NCI-H2227 (cell line): Measurements from ENCODE around the gene PCDHB13.
A peak's percentile ranks its signal among the peaks of the same experiment; 100 is the strongest.
"Not testable (repeated sequence)": the region's sequence is repeated elsewhere in the genome, so short reads cannot be mapped to it uniquely, and the experiment has no call there.

Experiments
- DNase-seq: peaks from one replicate; lab custom pipeline; 2025; ENCODE audit not compliant: unreplicated experiment; lab: John Stamatoyannopoulos, UW

The PCDHB13 gene

DNA sequence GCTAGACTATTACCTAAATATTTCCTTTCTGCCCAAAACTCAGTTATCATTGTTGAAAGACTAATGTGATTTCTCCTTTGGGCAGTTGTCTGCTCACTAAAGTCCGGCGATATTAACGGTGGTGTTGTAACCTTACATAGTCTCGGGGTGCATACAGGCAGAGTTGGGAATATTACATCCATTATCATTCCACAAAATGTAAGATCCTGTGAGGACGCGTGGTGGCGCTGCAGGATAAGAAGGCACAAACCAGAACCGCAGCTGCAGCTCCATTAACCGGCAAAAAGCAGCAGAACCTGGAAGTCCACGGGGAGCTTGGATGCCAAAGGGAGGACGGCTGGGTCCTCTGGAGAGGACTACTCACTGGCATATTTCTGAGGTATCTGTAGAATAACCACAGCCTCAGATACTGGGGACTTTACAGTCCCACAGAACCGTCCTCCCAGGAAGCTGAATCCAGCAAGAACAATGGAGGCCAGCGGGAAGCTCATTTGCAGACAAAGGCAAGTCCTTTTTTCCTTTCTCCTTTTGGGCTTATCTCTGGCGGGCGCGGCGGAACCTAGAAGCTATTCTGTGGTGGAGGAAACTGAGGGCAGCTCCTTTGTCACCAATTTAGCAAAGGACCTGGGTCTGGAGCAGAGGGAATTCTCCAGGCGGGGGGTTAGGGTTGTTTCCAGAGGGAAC is at the start of gene PCDHB13:
Gene PCDHB13, plus strand, starts transcription at position 264 of the 684 bp plus-strand sequence. Its CDS starts 205 bp downstream, at position 469.
- DNase-seq: peak; percentile 60

DNA sequence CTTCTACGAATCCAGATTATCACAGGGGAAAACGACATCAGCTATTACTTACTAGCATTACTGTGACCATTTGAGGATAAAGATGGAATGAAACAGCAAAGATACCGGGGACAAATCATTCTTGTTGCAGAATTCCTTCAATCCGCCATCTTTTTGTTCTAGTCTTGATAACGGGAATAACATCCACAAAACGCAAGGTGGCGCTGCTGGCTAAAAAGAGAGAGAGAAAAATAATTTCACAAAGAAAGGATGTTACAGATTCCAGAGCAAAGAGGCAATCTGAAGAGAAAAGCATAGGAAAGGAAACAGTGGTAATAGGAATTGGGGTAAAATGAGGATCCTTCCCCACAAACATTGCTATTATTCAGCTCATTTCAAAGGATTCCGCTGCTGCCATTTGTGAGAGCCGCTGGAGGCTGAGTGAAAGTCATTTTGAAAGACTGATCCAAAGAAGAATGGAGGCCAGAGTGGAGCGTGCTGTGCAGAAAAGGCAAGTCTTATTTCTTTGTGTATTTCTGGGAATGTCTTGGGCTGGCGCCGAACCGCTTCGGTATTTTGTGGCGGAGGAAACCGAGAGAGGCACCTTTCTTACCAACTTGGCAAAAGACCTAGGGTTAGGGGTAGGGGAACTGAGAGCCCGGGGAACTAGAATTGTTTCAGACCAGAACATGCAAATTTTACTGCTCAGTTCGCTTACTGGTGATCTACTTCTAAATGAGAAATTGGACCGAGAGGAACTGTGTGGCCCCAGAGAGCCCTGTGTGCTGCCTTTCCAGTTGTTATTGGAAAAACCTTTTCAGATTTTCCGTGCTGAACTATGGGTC is 41.1 kb upstream of the PCDHB13 start, which contains the start of gene PCDHB7:
Gene PCDHB7, plus strand, starts transcription at position 264 of the 824 bp plus-strand sequence. Its CDS starts 192 bp downstream, at position 456.
- DNase-seq: peak; percentile 49

GRCh38 chr5:141174291-141175104 is 39.2 kb upstream of the PCDHB13 start:
- not testable (repeated sequence) for DNase-seq

DNA sequence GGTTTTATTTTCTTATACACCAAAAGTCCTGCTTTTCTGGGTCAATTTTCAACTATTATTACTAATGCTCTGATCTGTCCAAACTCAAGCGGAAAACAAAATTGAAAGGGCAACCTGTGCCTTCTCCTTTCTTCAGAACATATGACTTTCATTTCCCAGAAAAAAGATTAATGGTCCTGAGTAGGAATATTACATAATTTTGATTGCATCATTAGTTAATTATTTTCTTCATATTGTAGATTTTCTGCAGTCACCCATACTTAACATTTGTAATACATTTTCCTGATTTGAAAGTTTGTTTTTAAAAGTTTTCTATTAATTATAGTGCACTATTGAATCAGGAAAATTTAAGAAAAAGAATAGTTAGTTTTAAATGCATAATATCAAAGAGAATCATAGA is 37.8 kb upstream of the PCDHB13 start:
- DNase-seq: no peak

GRCh38 chr5:141177577-141178191 is 36.0 kb upstream of the PCDHB13 start, which contains the start of gene PCDHB8:
Gene PCDHB8, plus strand, starts transcription at chr5:141177790. Its CDS starts 245 bp downstream, at chr5:141178035.
- not testable (repeated sequence) for DNase-seq

GRCh38 chr5:141179371-141179770 is 34.3 kb upstream of the PCDHB13 start:
- DNase-seq: not testable (repeated sequence)

DNA sequence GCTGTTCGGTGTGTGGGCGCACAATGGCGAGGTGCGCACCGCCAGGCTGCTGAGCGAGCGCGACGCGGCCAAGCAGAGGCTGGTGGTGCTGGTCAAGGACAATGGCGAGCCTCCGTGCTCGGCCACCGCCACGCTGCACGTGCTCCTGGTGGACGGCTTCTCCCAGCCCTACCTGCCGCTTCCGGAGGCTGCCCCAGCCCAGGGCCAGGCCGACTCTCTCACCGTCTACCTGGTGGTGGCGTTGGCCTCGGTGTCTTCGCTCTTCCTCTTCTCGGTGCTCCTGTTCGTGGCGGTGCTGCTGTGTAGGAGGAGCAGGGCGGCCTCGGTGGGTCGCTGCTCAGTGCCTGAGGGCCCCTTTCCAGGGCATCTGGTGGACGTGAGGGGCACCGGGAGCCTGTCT is 33.8 kb upstream of the PCDHB13 start:
- DNase-seq: not testable (repeated sequence)

- no peak for DNase-seq
Observed at GRCh38 chr5:141180313-141180712, 33.4 kb upstream of the PCDHB13 start.

DNA sequence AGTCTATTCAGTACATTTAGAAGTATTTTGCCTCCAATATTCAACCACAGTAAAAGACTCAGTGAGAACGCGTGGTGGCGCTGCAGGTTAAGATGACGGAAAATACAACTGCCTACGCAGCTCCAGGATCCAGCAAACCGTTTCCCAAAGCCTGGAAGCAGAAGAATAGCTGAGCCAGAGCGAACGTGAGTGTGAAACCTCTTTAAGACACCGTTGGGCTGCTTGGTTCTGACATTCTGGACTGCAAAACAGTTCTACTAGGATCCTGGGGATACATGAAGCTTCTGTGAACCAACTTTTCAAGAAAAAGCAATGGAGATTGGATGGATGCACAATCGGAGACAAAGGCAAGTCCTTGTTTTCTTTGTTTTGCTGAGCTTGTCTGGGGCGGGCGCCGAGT is 31.5 kb upstream of the PCDHB13 start, which contains the start of gene PCDHB16:
Gene PCDHB16, plus strand, starts transcription at position 140 of the 400 bp plus-strand sequence. Its CDS starts 173 bp downstream, at position 313.
- DNase-seq: peak; percentile 9

GRCh38 chr5:141184117-141184855 is 29.4 kb upstream of the PCDHB13 start:
- not testable (repeated sequence) for DNase-seq

DNA sequence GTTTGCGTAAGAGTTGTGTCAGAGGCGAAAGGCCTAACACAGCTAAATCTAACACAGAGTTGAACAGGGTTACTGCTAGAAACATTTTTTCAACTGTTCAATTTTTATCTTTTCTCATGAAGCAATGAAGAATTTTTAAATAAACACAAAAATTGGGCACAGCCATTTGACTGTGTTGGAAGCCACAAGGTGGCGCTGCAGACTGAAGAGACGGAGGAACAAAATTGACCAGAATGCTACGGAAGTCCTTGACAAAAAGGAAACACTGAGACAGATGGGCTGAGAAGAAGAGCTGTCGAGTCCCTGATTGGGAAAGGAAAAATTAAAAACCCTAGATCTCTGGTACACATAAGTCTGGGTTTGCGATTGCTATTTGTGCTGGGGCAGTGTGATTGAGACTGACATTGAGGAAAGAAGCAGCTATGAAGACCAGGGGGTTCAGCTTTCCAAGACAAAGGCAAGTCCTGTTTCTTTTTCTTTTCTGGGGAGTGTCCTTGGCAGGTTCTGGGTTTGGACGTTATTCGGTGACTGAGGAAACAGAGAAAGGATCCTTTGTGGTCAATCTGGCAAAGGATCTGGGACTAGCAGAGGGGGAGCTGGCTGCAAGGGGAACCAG is 26.7 kb upstream of the PCDHB13 start, which contains the start of gene PCDHB9:
Gene PCDHB9, plus strand, starts transcription at position 265 of the 616 bp plus-strand sequence. Its CDS starts 158 bp downstream, at position 423.
- DNase-seq: peak; percentile 80

GRCh38 chr5:141188682-141189081 is 25.0 kb upstream of the PCDHB13 start:
- DNase-seq: not testable (repeated sequence)

DNA sequence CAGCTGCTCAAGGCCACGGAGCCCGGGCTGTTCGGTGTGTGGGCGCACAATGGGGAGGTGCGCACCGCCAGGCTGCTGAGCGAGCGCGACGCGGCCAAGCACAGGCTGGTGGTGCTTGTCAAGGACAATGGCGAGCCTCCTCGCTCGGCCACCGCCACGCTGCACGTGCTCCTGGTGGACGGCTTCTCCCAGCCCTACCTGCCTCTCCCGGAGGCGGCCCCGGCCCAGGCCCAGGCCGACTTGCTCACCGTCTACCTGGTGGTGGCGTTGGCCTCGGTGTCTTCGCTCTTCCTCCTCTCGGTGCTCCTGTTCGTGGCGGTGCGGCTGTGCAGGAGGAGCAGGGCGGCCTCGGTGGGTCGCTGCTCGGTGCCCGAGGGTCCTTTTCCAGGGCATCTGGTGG is 24.6 kb upstream of the PCDHB13 start:
- DNase-seq: not testable (repeated sequence)

GRCh38 chr5:141192110-141192725 is 21.5 kb upstream of the PCDHB13 start, which contains the start of gene PCDHB10:
Gene PCDHB10, plus strand, starts transcription at chr5:141192353. Its CDS starts 200 bp downstream, at chr5:141192553.
- peak; percentile 63 for DNase-seq

DNA sequence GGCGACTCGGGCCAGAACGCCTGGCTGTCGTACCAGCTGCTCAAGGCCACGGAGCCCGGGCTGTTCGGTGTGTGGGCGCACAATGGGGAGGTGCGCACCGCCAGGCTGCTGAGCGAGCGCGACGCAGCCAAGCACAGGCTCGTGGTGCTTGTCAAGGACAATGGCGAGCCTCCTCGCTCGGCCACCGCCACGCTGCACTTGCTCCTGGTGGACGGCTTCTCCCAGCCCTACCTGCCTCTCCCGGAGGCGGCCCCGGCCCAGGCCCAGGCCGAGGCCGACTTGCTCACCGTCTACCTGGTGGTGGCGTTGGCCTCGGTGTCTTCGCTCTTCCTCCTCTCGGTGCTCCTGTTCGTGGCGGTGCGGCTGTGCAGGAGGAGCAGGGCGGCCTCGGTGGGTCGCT is 19.4 kb upstream of the PCDHB13 start:
- not testable (repeated sequence) for DNase-seq

DNA sequence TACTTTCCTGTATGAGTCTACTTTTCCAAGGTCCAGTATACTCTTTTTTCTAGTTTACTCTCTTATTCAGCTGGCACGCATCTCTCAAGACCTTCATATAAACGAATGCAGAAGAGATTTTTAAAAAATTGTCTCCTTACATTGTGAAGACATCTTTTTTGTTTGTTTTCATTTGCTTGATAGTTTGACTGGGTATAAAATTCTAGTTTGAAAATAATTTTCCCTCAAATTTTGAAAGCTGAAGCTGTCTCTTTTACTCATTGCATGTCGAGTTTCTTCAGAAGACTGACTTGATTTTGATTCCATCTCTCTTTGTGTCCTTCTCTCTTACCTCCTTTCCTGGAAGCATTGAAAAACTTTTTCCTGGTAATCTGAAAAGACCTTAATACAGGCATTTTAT is 17.4 kb upstream of the PCDHB13 start:
- no peak for DNase-seq

DNA sequence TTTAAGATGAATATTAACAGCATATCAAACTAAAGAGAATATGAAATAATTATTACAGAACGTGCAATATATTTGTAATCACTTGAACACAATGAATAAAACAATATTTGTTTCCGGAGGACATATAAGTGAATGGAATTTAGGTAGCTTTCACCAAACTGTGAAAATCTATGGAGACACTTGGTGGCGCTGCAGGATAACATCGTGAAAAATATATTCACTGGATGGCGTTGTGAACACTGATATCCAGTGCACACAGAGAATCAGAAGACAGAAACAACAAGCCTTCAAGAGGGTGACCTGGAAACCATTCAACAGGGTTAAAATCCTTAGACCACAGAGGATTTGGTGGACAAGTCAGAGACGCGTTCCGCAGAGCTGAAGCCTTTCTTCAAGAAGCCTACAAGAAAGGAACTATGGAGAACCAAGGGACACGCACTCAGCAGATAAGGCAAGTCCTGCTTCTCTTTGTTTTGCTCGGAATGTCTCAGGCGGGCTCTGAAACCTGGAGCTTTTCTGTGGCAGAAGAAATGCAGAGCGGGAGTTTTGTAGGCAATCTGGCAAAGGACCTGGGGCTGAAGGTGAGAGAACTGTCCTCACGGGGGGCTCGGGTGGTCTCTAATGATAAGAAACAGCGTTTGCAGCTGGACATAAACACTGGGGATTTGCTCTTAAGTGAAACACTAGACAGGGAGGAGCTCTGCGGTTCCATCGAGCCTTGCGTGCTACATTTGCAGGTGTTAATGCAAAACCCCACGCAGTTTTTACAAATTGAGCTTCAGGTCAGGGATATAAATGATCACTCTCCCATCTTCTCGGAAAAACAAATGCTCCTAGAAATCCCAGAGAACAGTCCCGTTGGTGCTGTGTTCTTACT is 14.1 kb upstream of the PCDHB13 start, which contains the start of gene PCDHB11:
Gene PCDHB11, plus strand, starts transcription at position 269 of the 877 bp plus-strand sequence. Its CDS starts 148 bp downstream, at position 417.
- peak; percentile 70 for DNase-seq
